GM21723 (cell line): ENCODE measurements around the gene FKRP.
A peak's percentile ranks its signal among the peaks of the same experiment; 100 is the strongest.

Source experiments
- ATAC-seq: cut with Tn5 transposase; IDR thresholded peaks from one replicate; pipeline ENCODE4 v1.9.1; 2021; ENCODE audit warnings: mild to moderate bottlenecking, moderate library complexity; ENCODE audit not compliant: unreplicated experiment

Gene FKRP

GRCh38 chr19:46718934-46719622, 26.8 kb upstream of the FKRP start:
- peak; percentile 24 for ATAC-seq

GRCh38 chr19:46719629-46720502, 26.0 kb upstream of the FKRP start:
- ATAC-seq = no peak

- no peak for ATAC-seq
These were observed 25.2 kb upstream of the FKRP start for GRCh38 chr19:46720503-46721239.

- no peak for ATAC-seq
These were observed 24.4 kb upstream of the FKRP start for GRCh38 chr19:46721269-46722003.

- no peak for ATAC-seq
These were observed 23.9 kb upstream of the FKRP start for GRCh38 chr19:46722004-46722380.

GRCh38 chr19:46722421-46723022, 23.3 kb upstream of the FKRP start:
- no peak for ATAC-seq

GRCh38 chr19:46723023-46723461, 22.8 kb upstream of the FKRP start:
- ATAC-seq = no peak

- no peak for ATAC-seq
These were observed 22.4 kb upstream of the FKRP start for GRCh38 chr19:46723471-46723870.

GRCh38 chr19:46724468-46724867, 21.4 kb upstream of the FKRP start:
- ATAC-seq = no peak

- no peak for ATAC-seq
These were observed 20.6 kb upstream of the FKRP start for GRCh38 chr19:46725036-46725820.

- no peak for ATAC-seq
These were observed 19.9 kb upstream of the FKRP start for GRCh38 chr19:46725859-46726393.

GRCh38 chr19:46726551-46726950, 19.3 kb upstream of the FKRP start:
- no peak for ATAC-seq

- no peak for ATAC-seq
These were observed 18.8 kb upstream of the FKRP start for GRCh38 chr19:46726971-46727501.

GRCh38 chr19:46727757-46728156, 18.1 kb upstream of the FKRP start:
- ATAC-seq = no peak

- no peak for ATAC-seq
These were observed 17.6 kb upstream of the FKRP start for GRCh38 chr19:46728208-46728607.

- no peak for ATAC-seq
These were observed 17.0 kb upstream of the FKRP start for GRCh38 chr19:46728693-46729339.

GRCh38 chr19:46729696-46730095, 16.2 kb upstream of the FKRP start:
- ATAC-seq = no peak

- ATAC-seq = no peak
These were observed 15.7 kb upstream of the FKRP start for GRCh38 chr19:46730187-46730586.

- ATAC-seq = no peak
These were observed 15.3 kb upstream of the FKRP start for GRCh38 chr19:46730595-46730994.
